H1 (cell line): ENCODE results near the gene SDSL. TPM values are rescaled to one million over a fixed set of nuclear protein-coding genes. Genes with fewer than 3 reads are reported as not detected.

ENCODE experiments used
- BRCA1 ChIP-seq: IDR thresholded peaks from 2 replicates; pipeline ENCODE4 v1.6.1; 2012; ENCODE audit warnings: low read depth, low read length, improper control_type of control experiment
- EZH2 ChIP-seq: fragments of 200-600 bp; sonication (generic); IDR thresholded peaks from 2 replicates; pipeline ENCODE4 v1.7.1; 2012; ENCODE audit warnings: low read depth, mild to moderate bottlenecking, moderate library complexity, low read length, inconsistent platforms; ENCODE audit not compliant: severe bottlenecking
- JUND ChIP-seq: IDR thresholded peaks from 2 replicates; pipeline ENCODE4 v1.6.1; 2011; ENCODE audit warnings: mild to moderate bottlenecking, improper control_type of control experiment, low read length
- KDM1A ChIP-seq: fragments of 200-600, 300-600 bp; sonication (generic); IDR thresholded peaks from 2 replicates; pipeline ENCODE4 v1.7.1; 2016; ENCODE audit warnings: mild to moderate bottlenecking, low read length, borderline replicate concordance
- polyA plus RNA-seq, 7 experiments: library from polyadenylated mRNA; depleted of rRNA in 3 of 7; stranded (reverse) in 5 of 7; unstranded in 2 of 7; fragments of >200 nt in 5 of 7; fragments of 200-250 nt in 2 of 7; gene quantifications; 1 replicate in 5 of 7; 2 replicates in 1 of 7; 4 replicates in 1 of 7; pipeline versions ENCODE4 v1.2.1 to v1.2.3, GENCODE V29; 2011 to 2013; ENCODE audit warnings: missing spikeins in 2 of 7, mixed read lengths in 2 of 7
- total RNA-seq: library from RNA; stranded (reverse); fragmentation: NEBNext Ultra II Directional; extraction: Animal tissue kit (Norgen Biotek cat#: 25700); gene quantifications from 2 replicates; pipeline ENCODE4 v1.2.1, GENCODE V29; 2021

The SDSL gene
- total and polyA plus RNA-seq, 2 of the 8 experiments (the other 6 are each of a cell fraction or from before 2014, with no cell fraction given), result 0.69 to 1.3 TPM

GRCh38 chr12:113465808-113466453 is 43.8 kb downstream of the SDSL start (continued):
- TF ChIP-seq KDM1A (no peak), JUND (no peak), EZH2 (no peak), BRCA1 (no peak)
- TF ChIP-seq, all 59 proteins: peak for 0
